Brain microvascular endothelial cell (primary cell): ENCODE results near the gene GSTA3.
A peak's percentile ranks its signal among the peaks of the same experiment; 100 is the strongest.

Experiments
- DNase-seq: peaks from one replicate; pipeline ENCODE4 v3.0.0-alpha.2; 2020
- H3K27ac ChIP-seq: fragments of 250-450 bp; sonication (Bioruptor Pico); 2 replicates; pipeline ENCODE4 v1.5.1; 2020; ENCODE audit warnings: mild to moderate bottlenecking, moderate library complexity
- H3K27me3 ChIP-seq: fragments of 250-450 bp; sonication (Bioruptor Pico); replicated peaks from 2 replicates; pipeline ENCODE4 v1.5.1; 2020; ENCODE audit warnings: mild to moderate bottlenecking
- H3K36me3 ChIP-seq: fragments of 250-450 bp; sonication (Bioruptor Pico); replicated peaks from 2 replicates; pipeline ENCODE4 v1.5.1; 2020; ENCODE audit warnings: mild to moderate bottlenecking
- H3K4me3 ChIP-seq: 2 replicates; pipeline ENCODE4 v1.5.1; 2011; ENCODE audit warnings: low read depth, mild to moderate bottlenecking, control low read depth, low read length, moderate library complexity
- in situ Hi-C: cut with HindIII; loops from 2 replicates; pipeline ENCODE4 v1.10.0; 2017; ENCODE audit warnings: low sequenced_read_pairs, low pct_ligation_motif_present
- TF ChIP-seq, protein P1 (sequence below): IDR thresholded peaks from 2 replicates; pipeline ENCODE4 v1.5.1; 2011; ENCODE audit warnings: low read depth, mild to moderate bottlenecking, moderate library complexity, low read length, control low read depth, inconsistent platforms; ENCODE audit errors: missing control alignments

Gene GSTA3

DNA sequence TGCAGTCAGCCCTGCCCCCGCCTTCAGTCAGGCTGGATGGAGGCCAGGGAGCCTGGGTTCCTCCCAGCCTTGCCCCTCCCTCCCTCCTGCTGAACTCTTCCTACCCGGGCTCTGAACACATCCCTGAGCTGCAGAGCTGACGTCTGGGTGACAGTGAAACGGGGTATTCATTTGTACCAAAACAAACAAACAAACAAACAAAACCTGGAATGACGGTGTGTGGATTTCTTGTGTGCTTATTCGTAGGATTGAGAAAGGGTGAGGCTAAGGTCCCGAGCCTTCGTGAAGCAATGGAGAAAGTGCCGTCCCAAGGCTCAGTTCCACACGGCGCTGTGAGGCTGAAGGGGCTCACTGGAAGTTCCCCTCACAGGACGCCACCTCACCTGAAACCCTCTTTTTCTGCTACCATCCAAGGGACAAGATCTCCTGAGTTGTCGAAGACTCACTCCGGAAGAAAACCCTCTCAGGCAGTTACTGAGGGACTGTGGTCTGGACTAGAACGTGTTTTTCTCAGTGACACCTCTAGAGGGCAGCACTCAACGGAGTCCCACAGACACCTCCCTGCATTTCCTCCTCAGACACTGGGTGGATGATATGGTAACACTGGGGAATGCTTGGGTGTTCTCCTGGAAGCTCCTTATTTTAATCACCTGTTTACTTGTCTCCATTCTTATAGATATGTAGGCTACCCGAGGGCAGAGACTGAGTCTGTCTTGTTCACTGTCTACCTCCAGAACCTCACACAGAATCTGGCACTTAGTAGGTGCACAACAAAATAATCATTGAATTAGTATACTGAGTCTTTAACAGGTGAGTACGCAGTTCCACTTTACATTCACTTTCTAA lies 27.3 kb downstream of the GSTA3 start:
- in situ Hi-C loops: no loop called here
- no peak overlapping the region for H3K27ac ChIP-seq
- peak overlapping the region; percentile 57 for H3K4me3 ChIP-seq
- TF ChIP-seq, protein P1, sequence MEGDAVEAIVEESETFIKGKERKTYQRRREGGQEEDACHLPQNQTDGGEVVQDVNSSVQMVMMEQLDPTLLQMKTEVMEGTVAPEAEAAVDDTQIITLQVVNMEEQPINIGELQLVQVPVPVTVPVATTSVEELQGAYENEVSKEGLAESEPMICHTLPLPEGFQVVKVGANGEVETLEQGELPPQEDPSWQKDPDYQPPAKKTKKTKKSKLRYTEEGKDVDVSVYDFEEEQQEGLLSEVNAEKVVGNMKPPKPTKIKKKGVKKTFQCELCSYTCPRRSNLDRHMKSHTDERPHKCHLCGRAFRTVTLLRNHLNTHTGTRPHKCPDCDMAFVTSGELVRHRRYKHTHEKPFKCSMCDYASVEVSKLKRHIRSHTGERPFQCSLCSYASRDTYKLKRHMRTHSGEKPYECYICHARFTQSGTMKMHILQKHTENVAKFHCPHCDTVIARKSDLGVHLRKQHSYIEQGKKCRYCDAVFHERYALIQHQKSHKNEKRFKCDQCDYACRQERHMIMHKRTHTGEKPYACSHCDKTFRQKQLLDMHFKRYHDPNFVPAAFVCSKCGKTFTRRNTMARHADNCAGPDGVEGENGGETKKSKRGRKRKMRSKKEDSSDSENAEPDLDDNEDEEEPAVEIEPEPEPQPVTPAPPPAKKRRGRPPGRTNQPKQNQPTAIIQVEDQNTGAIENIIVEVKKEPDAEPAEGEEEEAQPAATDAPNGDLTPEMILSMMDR: peak; percentile 86
- peak; percentile 78 for DNase-seq
- no peaks in the 10 kb centered on the region for H3K36me3 ChIP-seq
- no peaks in the 10 kb centered on the region for H3K27me3 ChIP-seq

DNA sequence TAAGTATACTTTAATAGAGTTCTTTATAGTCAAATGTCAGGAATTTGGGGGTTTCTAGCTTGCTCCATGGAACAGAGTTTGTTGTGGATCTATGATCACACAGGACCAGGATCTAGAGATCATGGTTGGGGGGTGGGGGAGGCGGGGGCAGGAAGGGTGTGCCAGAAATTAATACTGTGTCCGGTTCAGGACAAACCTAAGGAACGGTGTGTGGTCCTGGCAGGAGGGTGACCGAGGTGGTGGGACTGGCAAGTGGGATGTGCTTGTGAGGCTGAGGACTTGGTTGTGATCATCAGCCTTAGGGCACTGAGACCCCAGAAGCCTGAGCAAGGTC lies 27.9 kb downstream of the GSTA3 start:
- DNase-seq: no peak
- Histone ChIP-seq H3K27me3 (no peaks in the 10 kb centered on the region), H3K4me3 (no peak overlapping the region), H3K36me3 (no peaks in the 10 kb centered on the region), H3K27ac (no peak overlapping the region)
- in situ Hi-C loops: no loop called here
- TF ChIP-seq, protein P1: no peak

DNA sequence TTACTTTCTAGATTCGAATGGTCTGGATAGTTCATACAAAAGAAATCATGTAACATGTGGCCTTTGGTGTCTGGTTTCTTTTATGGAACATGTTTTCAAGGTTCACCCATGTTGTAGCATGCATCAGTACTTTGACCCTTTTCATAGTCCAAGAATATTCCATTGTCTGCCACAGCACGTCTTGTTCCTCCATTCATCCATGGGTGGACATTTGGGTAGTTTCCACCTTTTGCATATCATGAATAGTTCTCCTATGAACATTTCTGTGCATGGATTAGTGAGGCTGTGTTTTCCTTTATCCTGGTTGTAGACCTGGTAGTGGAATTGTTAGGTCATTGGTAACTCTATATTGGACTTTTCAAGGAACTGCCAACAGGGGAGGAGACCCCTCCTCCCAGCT lies 31.7 kb downstream of the GSTA3 start:
- DNase-seq: no peak
- H3K36me3 ChIP-seq: no peaks in the 10 kb centered on the region
- peaks cover 18% of the 10 kb centered on the region for H3K27me3 ChIP-seq
- TF ChIP-seq, protein P1: no peak
- H3K4me3 ChIP-seq: no peak overlapping the region
- in situ Hi-C loops: no loop called here
- no peak overlapping the region for H3K27ac ChIP-seq

DNA sequence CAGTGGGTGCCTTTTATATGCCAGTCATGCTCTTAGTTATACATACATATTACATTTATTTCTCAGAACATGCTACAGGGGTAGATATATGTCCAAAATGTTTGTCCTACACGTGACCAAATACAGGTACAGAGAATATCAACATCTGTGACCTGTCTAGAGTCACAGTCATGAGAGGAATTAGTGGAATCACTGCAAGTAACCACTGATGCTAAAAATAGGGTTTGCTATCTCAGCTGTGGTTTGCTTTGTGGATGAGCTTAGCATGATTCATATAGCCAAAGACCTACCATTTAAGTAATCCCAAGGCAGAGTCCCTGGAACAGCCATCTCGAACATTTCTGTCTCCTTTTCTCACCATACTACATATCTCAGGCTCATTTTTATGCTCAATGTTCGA lies 32.3 kb downstream of the GSTA3 start:
- in situ Hi-C loops: no loop called here
- no peaks in the 10 kb centered on the region for H3K36me3 ChIP-seq

DNA sequence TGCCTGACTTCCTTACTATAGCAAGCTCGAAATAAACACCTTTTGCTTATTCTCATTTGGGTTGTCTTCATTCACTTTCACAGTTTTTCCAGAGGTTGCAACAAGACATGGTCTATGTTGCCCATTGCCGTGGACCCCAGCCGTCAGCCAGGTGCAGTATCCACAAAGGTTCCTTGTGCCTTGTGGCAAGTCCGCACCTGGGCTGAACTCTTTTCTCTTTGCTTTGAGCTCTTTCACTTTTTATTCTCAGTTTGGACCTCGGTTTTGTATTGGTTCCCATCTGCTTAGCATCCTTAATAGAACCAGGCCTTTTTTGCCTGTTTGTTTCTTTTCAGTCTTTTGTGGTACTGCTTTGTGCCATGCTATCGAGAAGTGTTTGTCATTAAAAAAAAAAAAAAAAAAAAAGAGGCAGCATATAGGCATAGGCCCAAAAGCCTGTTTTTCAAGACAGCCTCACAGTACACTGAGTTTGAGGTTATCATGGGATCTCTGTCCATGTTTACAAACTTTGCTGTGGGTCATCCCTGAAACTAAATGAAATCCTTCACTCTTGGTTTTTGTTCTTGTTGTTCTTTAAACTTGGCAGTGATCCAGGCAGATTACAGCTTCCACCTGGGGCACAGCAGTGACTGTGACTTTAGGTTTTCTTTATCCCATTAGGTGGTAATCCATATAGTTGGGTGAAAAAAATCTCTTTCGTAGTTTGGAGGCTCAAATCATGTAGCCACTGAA lies 33.3 kb downstream of the GSTA3 start:
- Histone ChIP-seq H3K36me3 (no peaks in the 10 kb centered on the region), H3K4me3 (no peak overlapping the region), H3K27me3 (peaks cover 25% of the 10 kb centered on the region), H3K27ac (no peak overlapping the region)
- TF ChIP-seq, protein P1: no peak
- DNase-seq: no peak
- in situ Hi-C loops: no loop called here

More for the DNA sequence above, 32.3 kb downstream of the GSTA3 start:
- TF ChIP-seq, protein P1: no peak
- H3K27ac ChIP-seq: no peak overlapping the region
- H3K4me3 ChIP-seq: no peak overlapping the region
- peak; percentile 90 for DNase-seq
- peaks cover 23% of the 10 kb centered on the region for H3K27me3 ChIP-seq
